HepG2 (cell line): ENCODE measurements around the gene KLRK1.

Experiments
- ETV5 ChIP-seq: IDR thresholded peaks from 2 replicates; pipeline ENCODE4 v1.6.1; 2018; ENCODE audit warnings: missing biosample characterization, missing genetic modification reagents, inconsistent platforms, borderline replicate concordance
- POLR2A ChIP-seq, 2 experiments: IDR thresholded peaks; 2 replicates each; pipeline ENCODE4 v1.6.1; 2011; ENCODE audit warnings: low read depth in 2 of 2, low read length in 2 of 2, mild to moderate bottlenecking in 1 of 2, moderate library complexity in 1 of 2; ENCODE audit not compliant: insufficient read depth in 1 of 2
- SOX6 ChIP-seq, 2 experiments: fragments of 450-650 bp in 1 of 2; sonication (generic) in 1 of 2; formaldehyde crosslinking in 1 of 2; IDR thresholded peaks; 2 replicates each; pipeline versions ENCODE4 v1.4.0 to v1.6.1; 2017 to 2020; ENCODE audit warnings: antibody characterized with exemption in 1 of 2, mild to moderate bottlenecking in 1 of 2, missing genetic modification reagents in 1 of 2
- ZNF484 ChIP-seq: sonication (generic); formaldehyde crosslinking; IDR thresholded peaks from 2 replicates; pipeline ENCODE4 v1.5.1; 2020; ENCODE audit warnings: mild to moderate bottlenecking, low read depth, missing genetic modification reagents, borderline replicate concordance
- TF ChIP-seq, protein P1 (sequence below): sonication (generic); formaldehyde crosslinking; IDR thresholded peaks from 2 replicates; pipeline ENCODE4 v1.4.0; 2020; ENCODE audit warnings: missing genetic modification reagents

GRCh38 chr12:10362325-10362724, 27.5 kb downstream of the KLRK1 start:
- TF ChIP-seq POLR2A (IDR thresholded peaks at IDR 0.05; ENCODE audit: insufficient read depth in 1 of 2, low read depth in 2 of 2, low read length in 2 of 2) = no peak
- TF ChIP-seq ETV5 (CRISPR knock-in tag) = no peak
- no peak for TF ChIP-seq ZNF484 (CRISPR knock-in tag)
- no peak for TF ChIP-seq SOX6 (IDR thresholded peaks at IDR 0.05)
- TF ChIP-seq SOX6 (CRISPR knock-in tag; IDR thresholded peaks at IDR 0.05) = no peak
- TF ChIP-seq, protein P1, sequence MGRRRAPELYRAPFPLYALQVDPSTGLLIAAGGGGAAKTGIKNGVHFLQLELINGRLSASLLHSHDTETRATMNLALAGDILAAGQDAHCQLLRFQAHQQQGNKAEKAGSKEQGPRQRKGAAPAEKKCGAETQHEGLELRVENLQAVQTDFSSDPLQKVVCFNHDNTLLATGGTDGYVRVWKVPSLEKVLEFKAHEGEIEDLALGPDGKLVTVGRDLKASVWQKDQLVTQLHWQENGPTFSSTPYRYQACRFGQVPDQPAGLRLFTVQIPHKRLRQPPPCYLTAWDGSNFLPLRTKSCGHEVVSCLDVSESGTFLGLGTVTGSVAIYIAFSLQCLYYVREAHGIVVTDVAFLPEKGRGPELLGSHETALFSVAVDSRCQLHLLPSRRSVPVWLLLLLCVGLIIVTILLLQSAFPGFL = no peak
